HCT116 (cell line): Measurements from ENCODE around the gene FOXN3. TPM values are rescaled to one million over a fixed set of nuclear protein-coding genes. Genes with fewer than 3 reads are reported as not detected.

Source experiments
- ATAC-seq: fragments of 200-7000 bp; cut with Tn5 transposase; 2 replicates; pipeline ENCODE4 v1.9.1; 2020; ENCODE audit warnings: mild to moderate bottlenecking, moderate library complexity
- BruUV-seq: library from RNA; stranded (reverse); fragments of 400-500 nt; replicated peaks from 2 replicates; lab custom pipeline; 2021; lab: Mats Ljungman, UMichigan
- CTCF ChIA-PET: fragments of 300-600 bp; sonication (Branson Sonifier 250); formaldehyde crosslinking; loops from one replicate; lab custom pipeline; 2021; ENCODE audit warnings: antibody characterized with exemption; lab: Charles Lee
- POLR2A ChIA-PET: fragments of 300-600, 350-600 bp; sonication (Branson Sonifier 250); formaldehyde crosslinking; loops from one replicate; lab custom pipeline; 2021; ENCODE audit warnings: antibody characterized with exemption; lab: Charles Lee
- RAD21 ChIA-PET, 2 experiments: fragments of 300-600 bp; sonication (Branson Sonifier 250); formaldehyde crosslinking; loops; one replicate each; lab custom pipeline; 2023; ENCODE audit warnings: low total read pairs in 2 of 2; ENCODE audit not compliant: uncharacterized antibody in 2 of 2, unreplicated experiment in 2 of 2, low non-redundant PET in 1 of 2; lab: Charles Lee
- DNase-seq: peaks from one replicate; pipeline ENCODE4 v3.0.0-alpha.2; 2010; ENCODE audit warnings: low read depth, low spot score
- H2AFZ ChIP-seq: fragments of 200-600 bp; shearing (Covaris generic), sonication (generic); 2 replicates; pipeline ENCODE4 v1.6.1; 2017; ENCODE audit warnings: low read depth, mixed run types, mixed read lengths, antibody characterized with exemption, low read length; ENCODE audit not compliant: poor library complexity, severe bottlenecking
- H3K27ac ChIP-seq: 2 replicates; pipeline ENCODE4 v1.5.1; 2012; ENCODE audit warnings: low read depth, low read length
- H3K27me3 ChIP-seq: fragments of 200-600 bp; sonication (generic); 2 replicates; pipeline ENCODE4 v1.6.1; 2016; ENCODE audit warnings: mixed run types, low read length, mixed read lengths; ENCODE audit not compliant: insufficient read depth
- H3K36me3 ChIP-seq, 2 experiments: fragments of 200-500 bp in 1 of 2; fragments of 200-600 bp in 1 of 2; sonication (Bioruptor generic) in 1 of 2; sonication (generic) in 1 of 2; 2 replicates each; pipeline versions ENCODE4 v1.5.1 to v1.6.1; 2014 to 2016; ENCODE audit warnings: low read length in 2 of 2, inconsistent platforms in 1 of 2, mixed read lengths in 1 of 2, mixed run types in 1 of 2; ENCODE audit not compliant: insufficient read depth in 2 of 2, control insufficient read depth in 1 of 2
- H3K4me1 ChIP-seq, 2 experiments: fragments of 200-600 bp in 1 of 2; sonication (generic) in 1 of 2; 2 replicates each; pipeline versions ENCODE4 v1.5.1 to v1.6.1; 2012 to 2017; ENCODE audit warnings: low read length in 2 of 2, inconsistent platforms in 1 of 2, mild to moderate bottlenecking in 1 of 2, mixed read lengths in 1 of 2, mixed run types in 1 of 2, moderate library complexity in 1 of 2; ENCODE audit not compliant: insufficient read depth in 2 of 2, control insufficient read depth in 1 of 2
- H3K4me2 ChIP-seq: fragments of 200-600 bp; sonication (generic); 2 replicates; pipeline ENCODE4 v1.6.1; 2017; ENCODE audit warnings: mixed run types, low read length, mixed read lengths
- H3K4me3 ChIP-seq, 2 experiments: fragments of 200-600 bp in 1 of 2; sonication (generic) in 1 of 2; replicated peaks in 1 of 2; 2 replicates each; pipeline ENCODE4 v1.5.1; 2011 to 2016; ENCODE audit warnings: low read length in 2 of 2, control low read depth in 1 of 2, low read depth in 1 of 2, mild to moderate bottlenecking in 1 of 2, mixed read lengths in 1 of 2, mixed run types in 1 of 2
- H3K79me2 ChIP-seq: fragments of 200-600 bp; sonication (generic); 2 replicates; pipeline ENCODE4 v1.6.1; 2017; ENCODE audit warnings: mild to moderate bottlenecking, mixed run types, low read length, moderate library complexity, mixed read lengths; ENCODE audit not compliant: insufficient read depth
- H3K9ac ChIP-seq: fragments of 200-600 bp; sonication (generic); 2 replicates; pipeline ENCODE4 v1.6.1; 2016; ENCODE audit warnings: low read length, mixed read lengths
- H3K9me2 ChIP-seq: fragments of 200-600 bp; sonication (generic), shearing (Covaris generic); 2 replicates; pipeline ENCODE4 v1.6.1; 2017; ENCODE audit warnings: mixed run types, mild to moderate bottlenecking, moderate library complexity; ENCODE audit not compliant: insufficient read depth
- H3K9me3 ChIP-seq, 2 experiments: fragments of 200-500 bp in 1 of 2; fragments of 200-600 bp in 1 of 2; sonication (Bioruptor generic) in 1 of 2; sonication (generic) in 1 of 2; 2 replicates each; pipeline ENCODE4 v1.6.1; 2014 to 2017; ENCODE audit warnings: low read length in 2 of 2, mixed read lengths in 2 of 2, inconsistent platforms in 1 of 2, low read depth in 1 of 2, mild to moderate bottlenecking in 1 of 2, mixed run types in 1 of 2, moderate library complexity in 1 of 2; ENCODE audit not compliant: control insufficient read depth in 1 of 2, insufficient read depth in 1 of 2
- H4K20me1 ChIP-seq: fragments of 200-600 bp; sonication (generic), shearing (Covaris generic); 2 replicates; pipeline ENCODE4 v1.6.1; 2017; ENCODE audit warnings: mixed run types, mild to moderate bottlenecking, moderate library complexity; ENCODE audit not compliant: insufficient read depth
- ATF3 ChIP-seq: IDR thresholded peaks from 2 replicates; pipeline ENCODE4 v1.6.1; 2012
- CEBPB ChIP-seq: IDR thresholded peaks from 2 replicates; pipeline ENCODE4 v1.6.1; 2012; ENCODE audit warnings: low read depth
- CTCF ChIP-seq, 3 experiments: fragments of 200-600 bp in 1 of 3; sonication (generic) in 1 of 3; IDR thresholded peaks in 2 of 3; conservative IDR thresholded peaks in 1 of 3; 2 replicates each; pipeline ENCODE4 v1.5.1; 2012 to 2017; ENCODE audit warnings: low read depth in 2 of 3, low read length in 2 of 3, antibody characterized with exemption in 1 of 3, borderline replicate concordance in 1 of 3, control low read depth in 1 of 3, mild to moderate bottlenecking in 1 of 3, mixed read lengths in 1 of 3, mixed run types in 1 of 3, moderate library complexity in 1 of 3; ENCODE audit not compliant: insufficient read depth in 1 of 3
- EGR1 ChIP-seq: IDR thresholded peaks from 2 replicates; pipeline ENCODE4 v1.6.1; 2012; ENCODE audit warnings: low read depth
- ELF1 ChIP-seq: IDR thresholded peaks from 2 replicates; pipeline ENCODE4 v1.6.1; 2012; ENCODE audit warnings: low read depth, borderline replicate concordance
- EZH2 ChIP-seq: fragments of 200-600 bp; sonication (generic); IDR thresholded peaks from 2 replicates; pipeline ENCODE4 v1.6.1; 2017; ENCODE audit warnings: antibody characterized with exemption, mixed run types
- EZH2phosphoT487 ChIP-seq: fragments of 200-600 bp; IDR thresholded peaks from 2 replicates; pipeline ENCODE4 v1.6.1; 2018; ENCODE audit warnings: antibody characterized with exemption, borderline replicate concordance
- MAX ChIP-seq: IDR thresholded peaks from 2 replicates; pipeline ENCODE4 v1.6.1; 2012
- POLR2A ChIP-seq: IDR thresholded peaks from 2 replicates; pipeline ENCODE4 v1.7.0; 2011; ENCODE audit warnings: borderline replicate concordance; ENCODE audit not compliant: insufficient read depth, insufficient read length; ENCODE audit errors: extremely low read depth
- POLR2AphosphoS5 ChIP-seq: IDR thresholded peaks from 2 replicates; pipeline ENCODE4 v1.6.1; 2011; ENCODE audit warnings: mild to moderate bottlenecking, low read depth, low read length, moderate library complexity
- SP1 ChIP-seq: IDR thresholded peaks from 2 replicates; pipeline ENCODE4 v1.6.1; 2012; ENCODE audit warnings: low read depth
- ZBTB33 ChIP-seq: IDR thresholded peaks from 2 replicates; pipeline ENCODE4 v1.6.1; 2011; ENCODE audit warnings: mild to moderate bottlenecking, low read length, moderate library complexity; ENCODE audit not compliant: insufficient replicate concordance; ENCODE audit errors: extremely low read depth
- intact Hi-C: fragments of 100-400 bp; cut with micrococcal nuclease; formaldehyde crosslinking; loops from 2 replicates; pipeline ENCODE4 v1.10.0; 2022
- total RNA-seq: library from RNA; stranded (reverse); gene quantifications from one replicate; pipeline ENCODE4 v1.2.1, GENCODE V29; 2021; ENCODE audit not compliant: unreplicated experiment
- TF ChIP-seq, protein P1 (sequence below): IDR thresholded peaks from 2 replicates; pipeline ENCODE4 v1.6.1; 2012; ENCODE audit warnings: low read depth

The FOXN3 gene
- total RNA-seq, 1 experiment from 2014 or later, result 20.0 TPM

DNA sequence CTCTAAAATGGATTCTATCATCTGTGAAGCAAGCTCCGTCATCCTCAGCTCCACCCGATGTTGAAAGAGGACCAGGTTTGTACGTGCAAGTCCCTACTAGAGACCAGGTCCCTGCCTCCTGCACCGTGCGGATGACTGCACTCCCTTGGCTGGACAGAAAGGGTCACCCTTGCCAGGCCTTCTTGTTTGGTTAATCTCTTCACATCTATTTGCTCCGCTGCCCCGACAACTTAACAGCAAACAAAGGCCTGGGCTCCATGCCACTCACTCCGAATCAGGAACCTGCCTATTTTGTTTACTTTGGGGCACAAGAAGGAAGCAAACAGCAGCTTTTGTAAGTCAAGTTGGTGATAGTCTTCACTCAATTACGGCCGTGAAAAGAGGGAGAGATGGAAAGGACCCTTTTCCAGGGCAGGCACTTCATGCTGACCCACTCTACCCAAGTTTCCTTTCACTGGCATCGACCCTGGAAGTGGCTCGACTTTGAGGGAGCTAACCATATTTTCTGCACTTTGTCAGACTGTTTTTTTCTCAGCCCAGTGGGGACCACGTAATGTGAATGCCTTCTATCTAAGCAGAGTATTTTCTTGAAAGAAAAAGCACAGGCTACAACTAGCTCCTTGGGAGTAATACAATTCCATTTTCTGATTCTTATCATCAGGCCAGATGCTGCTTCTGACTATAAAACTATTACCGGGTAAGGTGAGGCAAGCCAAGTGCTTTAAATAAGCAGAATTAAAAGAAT is 202.6 kb downstream of the FOXN3 start:
- Histone ChIP-seq H3K36me3 (no peaks in the 10 kb centered on the region), H4K20me1 (peaks cover 3% of the 10 kb centered on the region; the same call in 1 of the 2 replicates), H3K9me3 (no peaks in the 10 kb centered on the region), H3K4me2 (no peak overlapping the region), H3K9ac (no peak overlapping the region), H3K4me3 (no peak overlapping the region), H3K79me2 (no peaks in the 10 kb centered on the region), H3K27ac (no peak overlapping the region), H3K4me1 (no peaks in the 10 kb centered on the region), H2AFZ (no peak overlapping the region), H3K27me3 (no peaks in the 10 kb centered on the region), H3K9me2 (no peaks in the 10 kb centered on the region)
- ChIA-PET RAD21 (no interaction called here), POLR2A (no interaction called here), CTCF (interaction anchor here (1.4 kb wide), 1 partner anchor 37 kb away, joined by 3 read pairs; no protein-coding TSS in a partner anchor)
- BruUV-seq, result no TSS peak
- intact Hi-C loops, result no loop called here
- ATAC-seq (no peak), DNase-seq (no peak)
- TF ChIP-seq EGR1 (no peak), EZH2phosphoT487 (no peak), POLR2AphosphoS5 (no peak), SP1 (no peak), ZBTB33 (no peak), MAX (no peak), CTCF (IDR thresholded peaks at IDR 0.05 in 2 of 3, conservative IDR thresholded peaks at IDR 0.05 in 1 of 3; ENCODE audit: borderline replicate concordance in 1 of 3, insufficient read depth in 1 of 3, low read depth in 2 of 3, low read length in 2 of 3) (no peak), EZH2 (no peak), ATF3 (no peak), POLR2A (no peak), ELF1 (no peak), CEBPB (no peak)
- TF ChIP-seq, protein P1, sequence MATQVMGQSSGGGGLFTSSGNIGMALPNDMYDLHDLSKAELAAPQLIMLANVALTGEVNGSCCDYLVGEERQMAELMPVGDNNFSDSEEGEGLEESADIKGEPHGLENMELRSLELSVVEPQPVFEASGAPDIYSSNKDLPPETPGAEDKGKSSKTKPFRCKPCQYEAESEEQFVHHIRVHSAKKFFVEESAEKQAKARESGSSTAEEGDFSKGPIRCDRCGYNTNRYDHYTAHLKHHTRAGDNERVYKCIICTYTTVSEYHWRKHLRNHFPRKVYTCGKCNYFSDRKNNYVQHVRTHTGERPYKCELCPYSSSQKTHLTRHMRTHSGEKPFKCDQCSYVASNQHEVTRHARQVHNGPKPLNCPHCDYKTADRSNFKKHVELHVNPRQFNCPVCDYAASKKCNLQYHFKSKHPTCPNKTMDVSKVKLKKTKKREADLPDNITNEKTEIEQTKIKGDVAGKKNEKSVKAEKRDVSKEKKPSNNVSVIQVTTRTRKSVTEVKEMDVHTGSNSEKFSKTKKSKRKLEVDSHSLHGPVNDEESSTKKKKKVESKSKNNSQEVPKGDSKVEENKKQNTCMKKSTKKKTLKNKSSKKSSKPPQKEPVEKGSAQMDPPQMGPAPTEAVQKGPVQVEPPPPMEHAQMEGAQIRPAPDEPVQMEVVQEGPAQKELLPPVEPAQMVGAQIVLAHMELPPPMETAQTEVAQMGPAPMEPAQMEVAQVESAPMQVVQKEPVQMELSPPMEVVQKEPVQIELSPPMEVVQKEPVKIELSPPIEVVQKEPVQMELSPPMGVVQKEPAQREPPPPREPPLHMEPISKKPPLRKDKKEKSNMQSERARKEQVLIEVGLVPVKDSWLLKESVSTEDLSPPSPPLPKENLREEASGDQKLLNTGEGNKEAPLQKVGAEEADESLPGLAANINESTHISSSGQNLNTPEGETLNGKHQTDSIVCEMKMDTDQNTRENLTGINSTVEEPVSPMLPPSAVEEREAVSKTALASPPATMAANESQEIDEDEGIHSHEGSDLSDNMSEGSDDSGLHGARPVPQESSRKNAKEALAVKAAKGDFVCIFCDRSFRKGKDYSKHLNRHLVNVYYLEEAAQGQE, result no peak
